ENCODE results near the gene FTO.

The FTO gene

GRCh38 chr16:53703590-53704444 lies at the start of gene FTO, which contains the start of gene RPGRIP1L:
Gene FTO, plus strand, starts transcription at chr16:53704156.
Gene RPGRIP1L, minus strand, starts transcription at chr16:53703859. Its CDS starts 3,136 bp downstream, at chr16:53700723.
- TF ChIP-seq GATA3 (IDR thresholded peaks at IDR 0.05; ENCODE audit: low read depth, low read length) (no peak), GATA2 (IDR thresholded peaks at IDR 0.05; ENCODE audit: low read depth, low read length) (no peak)

- no peak for TF ChIP-seq GATA3 (IDR thresholded peaks at IDR 0.05; ENCODE audit: low read depth, low read length)
- no peak for TF ChIP-seq GATA2 (IDR thresholded peaks at IDR 0.05; ENCODE audit: low read depth, low read length)
Measured at GRCh38 chr16:53654946-53655345, 49.0 kb upstream of the FTO start.

- no peak for TF ChIP-seq GATA3 (IDR thresholded peaks at IDR 0.05; ENCODE audit: low read depth, low read length)
- no peak for TF ChIP-seq GATA2 (IDR thresholded peaks at IDR 0.05; ENCODE audit: low read depth, low read length)
Measured at GRCh38 chr16:53662072-53662471, 41.9 kb upstream of the FTO start.

- TF ChIP-seq GATA3 (IDR thresholded peaks at IDR 0.05; ENCODE audit: low read depth, low read length) = no peak
- TF ChIP-seq GATA2 (IDR thresholded peaks at IDR 0.05; ENCODE audit: low read depth, low read length) = no peak
Measured at GRCh38 chr16:53664724-53665345, 39.1 kb upstream of the FTO start.

GRCh38 chr16:53666786-53667415 lies 37.1 kb upstream of the FTO start:
- no peak for TF ChIP-seq GATA2 (IDR thresholded peaks at IDR 0.05; ENCODE audit: low read depth, low read length)
- no peak for TF ChIP-seq GATA3 (IDR thresholded peaks at IDR 0.05; ENCODE audit: low read depth, low read length)

- TF ChIP-seq GATA2 (IDR thresholded peaks at IDR 0.05; ENCODE audit: low read depth, low read length) = no peak
- no peak for TF ChIP-seq GATA3 (IDR thresholded peaks at IDR 0.05; ENCODE audit: low read depth, low read length)
Measured at GRCh38 chr16:53668869-53669268, 35.1 kb upstream of the FTO start.

GRCh38 chr16:53672461-53672860 lies 31.5 kb upstream of the FTO start:
- TF ChIP-seq GATA2 (IDR thresholded peaks at IDR 0.05; ENCODE audit: low read depth, low read length) (no peak), GATA3 (IDR thresholded peaks at IDR 0.05; ENCODE audit: low read depth, low read length) (no peak)

GRCh38 chr16:53673189-53673588 lies 30.8 kb upstream of the FTO start:
- TF ChIP-seq GATA3 (IDR thresholded peaks at IDR 0.05; ENCODE audit: low read depth, low read length) = no peak
- no peak for TF ChIP-seq GATA2 (IDR thresholded peaks at IDR 0.05; ENCODE audit: low read depth, low read length)

GRCh38 chr16:53678155-53678554 lies 25.8 kb upstream of the FTO start:
- TF ChIP-seq GATA2 (IDR thresholded peaks at IDR 0.05; ENCODE audit: low read depth, low read length) = no peak
- TF ChIP-seq GATA3 (IDR thresholded peaks at IDR 0.05; ENCODE audit: low read depth, low read length) = no peak

- TF ChIP-seq GATA2 (IDR thresholded peaks at IDR 0.05; ENCODE audit: low read depth, low read length) (peak; percentile 41; the same call in 1 of the 2 replicates), GATA3 (IDR thresholded peaks at IDR 0.05; ENCODE audit: low read depth, low read length) (peak; percentile 33; the same call in 1 of the 2 replicates)
Measured at GRCh38 chr16:53678756-53679343, 25.1 kb upstream of the FTO start.

- TF ChIP-seq GATA3 (IDR thresholded peaks at IDR 0.05; ENCODE audit: low read depth, low read length) (no peak), GATA2 (IDR thresholded peaks at IDR 0.05; ENCODE audit: low read depth, low read length) (no peak)
Measured at GRCh38 chr16:53680756-53681155, 23.2 kb upstream of the FTO start.

- TF ChIP-seq GATA3 (IDR thresholded peaks at IDR 0.05; ENCODE audit: low read depth, low read length) (no peak), GATA2 (IDR thresholded peaks at IDR 0.05; ENCODE audit: low read depth, low read length) (no peak)
Measured at GRCh38 chr16:53681354-53681753, 22.6 kb upstream of the FTO start.

GRCh38 chr16:53686710-53687109 lies 17.2 kb upstream of the FTO start:
- no peak for TF ChIP-seq GATA3 (IDR thresholded peaks at IDR 0.05; ENCODE audit: low read depth, low read length)
- TF ChIP-seq GATA2 (IDR thresholded peaks at IDR 0.05; ENCODE audit: low read depth, low read length) = no peak

GRCh38 chr16:53689636-53690035 lies 14.3 kb upstream of the FTO start:
- TF ChIP-seq GATA3 (IDR thresholded peaks at IDR 0.05; ENCODE audit: low read depth, low read length) (no peak), GATA2 (IDR thresholded peaks at IDR 0.05; ENCODE audit: low read depth, low read length) (no peak)
